ENCODE data around the gene SRSF3.
"Not testable (repeated sequence)": the region's sequence is repeated elsewhere in the genome, so short reads cannot be mapped to it uniquely, and the experiment has no call there.

Gene SRSF3

GRCh38 chr6:36649701-36650484 lies 55.7 kb downstream of the SRSF3 start:
- no peak for DNase-seq (ENCODE audit: low read depth)

DNA sequence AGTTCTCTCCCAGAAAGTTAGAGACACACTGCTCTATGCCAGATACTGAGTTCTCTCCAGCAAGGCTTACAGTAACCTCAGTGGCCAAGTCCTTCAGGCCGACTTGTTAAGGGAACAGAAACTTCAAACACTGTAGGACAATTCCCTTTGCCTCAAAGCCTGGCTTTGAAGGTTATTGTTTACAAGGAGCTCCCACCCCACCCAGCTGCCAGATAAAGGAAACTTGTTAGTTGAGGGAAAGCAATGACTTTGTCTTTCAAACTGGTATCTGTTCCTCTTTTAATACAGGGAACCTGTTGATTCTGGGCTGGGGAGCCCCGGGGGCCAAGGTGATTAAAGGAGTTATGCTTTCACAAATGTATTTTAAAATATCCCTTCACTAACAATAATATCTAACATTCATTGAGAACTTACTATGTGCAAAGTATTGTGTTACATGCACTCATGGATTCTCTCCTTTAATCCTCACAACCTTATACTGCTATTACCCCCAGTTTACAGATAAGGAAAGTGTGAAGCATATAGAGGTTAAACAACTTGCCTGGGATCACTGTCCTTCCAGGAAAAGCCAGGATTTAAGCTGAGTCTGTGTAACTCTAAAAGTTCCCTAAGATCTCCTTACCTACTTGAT lies 56.8 kb downstream of the SRSF3 start:
- DNase-seq (ENCODE audit: low read depth) = no peak

DNA sequence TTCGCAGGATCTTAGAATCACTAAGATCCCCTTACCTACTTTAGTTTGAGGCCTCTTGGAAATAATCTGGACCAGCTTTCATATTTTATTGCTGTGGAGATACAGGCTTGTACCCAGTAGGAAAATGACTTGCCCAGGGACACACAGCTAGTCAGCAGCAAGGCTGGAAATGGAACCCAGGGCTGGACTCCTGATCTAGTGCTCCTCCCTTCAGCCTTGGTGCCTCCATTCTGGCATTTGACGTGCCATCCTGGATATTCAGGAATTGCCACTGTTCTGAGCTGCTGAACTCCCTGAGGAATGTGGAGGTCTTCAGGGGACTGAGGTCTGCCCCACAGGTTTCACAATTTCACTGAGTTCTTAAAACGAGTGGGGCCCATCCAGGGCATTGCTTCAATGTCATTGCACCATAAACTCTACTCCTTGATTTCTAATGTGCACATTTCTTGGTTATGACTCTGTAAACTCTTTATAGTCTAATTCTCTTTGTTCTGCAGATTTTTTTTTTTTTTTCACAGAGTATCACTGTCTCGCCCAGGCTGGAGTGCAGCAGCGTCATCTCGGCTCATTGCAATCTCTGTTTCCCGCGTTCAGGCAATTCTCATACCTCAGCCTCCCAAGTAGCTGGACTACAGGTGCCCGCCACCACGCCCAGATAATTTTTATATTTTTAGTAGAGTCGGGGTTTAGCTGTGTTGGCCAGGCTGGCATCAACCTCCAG lies 57.7 kb downstream of the SRSF3 start:
- DNase-seq (ENCODE audit: low read depth) = no peak

DNA sequence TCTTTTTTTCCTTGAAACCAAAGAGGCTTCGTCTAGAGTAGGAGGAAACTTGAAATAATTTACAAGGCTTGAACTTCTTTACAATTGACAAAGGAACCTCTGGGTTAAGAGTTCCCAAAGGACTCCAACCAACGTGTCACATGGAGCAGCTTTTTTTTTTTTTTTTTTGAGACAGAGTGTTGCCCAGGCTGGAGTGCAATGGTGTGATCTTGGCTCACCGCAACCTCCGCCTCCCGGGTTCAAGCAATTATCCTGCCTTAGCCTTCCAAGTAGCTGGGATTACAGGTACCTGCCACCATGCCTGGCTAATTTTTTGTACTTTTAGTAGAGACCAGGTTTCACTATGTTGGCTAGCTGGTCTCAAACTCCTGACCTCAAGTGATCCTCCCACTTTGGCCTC lies 60.3 kb downstream of the SRSF3 start:
- DNase-seq (ENCODE audit: low read depth) = not testable (repeated sequence)

Measured in EH (cell line).